HCT116 (cell line): Measurements from ENCODE around the gene FCER1A. TPM values are rescaled to one million over a fixed set of nuclear protein-coding genes. Genes with fewer than 3 reads are reported as not detected.

Experiments used
- ATAC-seq: fragments of 200-7000 bp; cut with Tn5 transposase; 2 replicates; pipeline ENCODE4 v1.9.1; 2020; ENCODE audit warnings: mild to moderate bottlenecking, moderate library complexity
- BruUV-seq: library from RNA; stranded (reverse); fragments of 400-500 nt; replicated peaks from 2 replicates; lab custom pipeline; 2021; lab: Mats Ljungman, UMichigan
- CTCF ChIA-PET: fragments of 300-600 bp; sonication (Branson Sonifier 250); formaldehyde crosslinking; loops from one replicate; lab custom pipeline; 2021; ENCODE audit warnings: antibody characterized with exemption; lab: Charles Lee
- POLR2A ChIA-PET: fragments of 300-600, 350-600 bp; sonication (Branson Sonifier 250); formaldehyde crosslinking; loops from one replicate; lab custom pipeline; 2021; ENCODE audit warnings: antibody characterized with exemption; lab: Charles Lee
- RAD21 ChIA-PET, 2 experiments: fragments of 300-600 bp; sonication (Branson Sonifier 250); formaldehyde crosslinking; loops; one replicate each; lab custom pipeline; 2023; ENCODE audit warnings: low total read pairs in 2 of 2; ENCODE audit not compliant: uncharacterized antibody in 2 of 2, unreplicated experiment in 2 of 2, low non-redundant PET in 1 of 2; lab: Charles Lee
- DNase-seq: peaks from one replicate; pipeline ENCODE4 v3.0.0-alpha.2; 2010; ENCODE audit warnings: low read depth, low spot score
- H2AFZ ChIP-seq: fragments of 200-600 bp; shearing (Covaris generic), sonication (generic); 2 replicates; pipeline ENCODE4 v1.6.1; 2017; ENCODE audit warnings: low read depth, mixed run types, mixed read lengths, antibody characterized with exemption, low read length; ENCODE audit not compliant: poor library complexity, severe bottlenecking
- H3K27ac ChIP-seq: 2 replicates; pipeline ENCODE4 v1.5.1; 2012; ENCODE audit warnings: low read depth, low read length
- H3K27me3 ChIP-seq: fragments of 200-600 bp; sonication (generic); 2 replicates; pipeline ENCODE4 v1.6.1; 2016; ENCODE audit warnings: mixed run types, low read length, mixed read lengths; ENCODE audit not compliant: insufficient read depth
- H3K36me3 ChIP-seq, 2 experiments: fragments of 200-500 bp in 1 of 2; fragments of 200-600 bp in 1 of 2; sonication (Bioruptor generic) in 1 of 2; sonication (generic) in 1 of 2; 2 replicates each; pipeline versions ENCODE4 v1.5.1 to v1.6.1; 2014 to 2016; ENCODE audit warnings: low read length in 2 of 2, inconsistent platforms in 1 of 2, mixed read lengths in 1 of 2, mixed run types in 1 of 2; ENCODE audit not compliant: insufficient read depth in 2 of 2, control insufficient read depth in 1 of 2
- H3K4me1 ChIP-seq, 2 experiments: fragments of 200-600 bp in 1 of 2; sonication (generic) in 1 of 2; 2 replicates each; pipeline versions ENCODE4 v1.5.1 to v1.6.1; 2012 to 2017; ENCODE audit warnings: low read length in 2 of 2, inconsistent platforms in 1 of 2, mild to moderate bottlenecking in 1 of 2, mixed read lengths in 1 of 2, mixed run types in 1 of 2, moderate library complexity in 1 of 2; ENCODE audit not compliant: insufficient read depth in 2 of 2, control insufficient read depth in 1 of 2
- H3K4me2 ChIP-seq: fragments of 200-600 bp; sonication (generic); 2 replicates; pipeline ENCODE4 v1.6.1; 2017; ENCODE audit warnings: mixed run types, low read length, mixed read lengths
- H3K4me3 ChIP-seq, 2 experiments: fragments of 200-600 bp in 1 of 2; sonication (generic) in 1 of 2; replicated peaks in 1 of 2; 2 replicates each; pipeline ENCODE4 v1.5.1; 2011 to 2016; ENCODE audit warnings: low read length in 2 of 2, control low read depth in 1 of 2, low read depth in 1 of 2, mild to moderate bottlenecking in 1 of 2, mixed read lengths in 1 of 2, mixed run types in 1 of 2
- H3K79me2 ChIP-seq: fragments of 200-600 bp; sonication (generic); 2 replicates; pipeline ENCODE4 v1.6.1; 2017; ENCODE audit warnings: mild to moderate bottlenecking, mixed run types, low read length, moderate library complexity, mixed read lengths; ENCODE audit not compliant: insufficient read depth
- H3K9ac ChIP-seq: fragments of 200-600 bp; sonication (generic); 2 replicates; pipeline ENCODE4 v1.6.1; 2016; ENCODE audit warnings: low read length, mixed read lengths
- H3K9me2 ChIP-seq: fragments of 200-600 bp; sonication (generic), shearing (Covaris generic); 2 replicates; pipeline ENCODE4 v1.6.1; 2017; ENCODE audit warnings: mixed run types, mild to moderate bottlenecking, moderate library complexity; ENCODE audit not compliant: insufficient read depth
- H3K9me3 ChIP-seq, 2 experiments: fragments of 200-500 bp in 1 of 2; fragments of 200-600 bp in 1 of 2; sonication (Bioruptor generic) in 1 of 2; sonication (generic) in 1 of 2; 2 replicates each; pipeline ENCODE4 v1.6.1; 2014 to 2017; ENCODE audit warnings: low read length in 2 of 2, mixed read lengths in 2 of 2, inconsistent platforms in 1 of 2, low read depth in 1 of 2, mild to moderate bottlenecking in 1 of 2, mixed run types in 1 of 2, moderate library complexity in 1 of 2; ENCODE audit not compliant: control insufficient read depth in 1 of 2, insufficient read depth in 1 of 2
- H4K20me1 ChIP-seq: fragments of 200-600 bp; sonication (generic), shearing (Covaris generic); 2 replicates; pipeline ENCODE4 v1.6.1; 2017; ENCODE audit warnings: mixed run types, mild to moderate bottlenecking, moderate library complexity; ENCODE audit not compliant: insufficient read depth
- EGR1 ChIP-seq: IDR thresholded peaks from 2 replicates; pipeline ENCODE4 v1.6.1; 2012; ENCODE audit warnings: low read depth
- FOSL1 ChIP-seq: IDR thresholded peaks from 2 replicates; pipeline ENCODE4 v1.6.1; 2012; ENCODE audit warnings: low read depth
- SRF ChIP-seq: IDR thresholded peaks from 2 replicates; pipeline ENCODE4 v1.6.1; 2012; ENCODE audit warnings: low read depth
- intact Hi-C: fragments of 100-400 bp; cut with micrococcal nuclease; formaldehyde crosslinking; loops from 2 replicates; pipeline ENCODE4 v1.10.0; 2022
- total RNA-seq: library from RNA; stranded (reverse); gene quantifications from one replicate; pipeline ENCODE4 v1.2.1, GENCODE V29; 2021; ENCODE audit not compliant: unreplicated experiment
- TF ChIP-seq, protein P1 (sequence below): IDR thresholded peaks from 2 replicates; pipeline ENCODE4 v1.6.1; 2012
- TF ChIP-seq, protein P2 (sequence below), 3 experiments: fragments of 200-600 bp in 1 of 3; sonication (generic) in 1 of 3; IDR thresholded peaks in 2 of 3; conservative IDR thresholded peaks in 1 of 3; 2 replicates each; pipeline ENCODE4 v1.5.1; 2012 to 2017; ENCODE audit warnings: low read depth in 2 of 3, low read length in 2 of 3, antibody characterized with exemption in 1 of 3, borderline replicate concordance in 1 of 3, control low read depth in 1 of 3, mild to moderate bottlenecking in 1 of 3, mixed read lengths in 1 of 3, mixed run types in 1 of 3, moderate library complexity in 1 of 3; ENCODE audit not compliant: insufficient read depth in 1 of 3
- TF ChIP-seq, protein P3 (sequence below): IDR thresholded peaks from 2 replicates; pipeline ENCODE4 v1.6.1; 2011; ENCODE audit warnings: mild to moderate bottlenecking, low read length, moderate library complexity; ENCODE audit not compliant: insufficient replicate concordance; ENCODE audit errors: extremely low read depth

Gene FCER1A
- total RNA-seq, 1 experiment from 2014 or later, result not detected

- no peaks in the 10 kb centered on the region for H3K36me3 ChIP-seq
- H3K27ac ChIP-seq, result no peak overlapping the region
- H3K27me3 ChIP-seq, result peaks cover 28% of the 10 kb centered on the region
- ChIA-PET POLR2A (no interaction called here), RAD21 (no interaction called here), CTCF (no interaction called here)
- no peak overlapping the region for H3K4me3 ChIP-seq
- no peaks in the 10 kb centered on the region for H4K20me1 ChIP-seq
- H3K9me2 ChIP-seq, result no peaks in the 10 kb centered on the region
- BruUV-seq, result no TSS peak
- DNase-seq, result no peak
- no peaks in the 10 kb centered on the region for H3K4me1 ChIP-seq
- intact Hi-C loops, result no loop called here
- H3K9ac ChIP-seq, result no peak overlapping the region
- TF ChIP-seq, protein P1, sequence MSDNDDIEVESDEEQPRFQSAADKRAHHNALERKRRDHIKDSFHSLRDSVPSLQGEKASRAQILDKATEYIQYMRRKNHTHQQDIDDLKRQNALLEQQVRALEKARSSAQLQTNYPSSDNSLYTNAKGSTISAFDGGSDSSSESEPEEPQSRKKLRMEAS, result no peak
- TF ChIP-seq, protein P2, sequence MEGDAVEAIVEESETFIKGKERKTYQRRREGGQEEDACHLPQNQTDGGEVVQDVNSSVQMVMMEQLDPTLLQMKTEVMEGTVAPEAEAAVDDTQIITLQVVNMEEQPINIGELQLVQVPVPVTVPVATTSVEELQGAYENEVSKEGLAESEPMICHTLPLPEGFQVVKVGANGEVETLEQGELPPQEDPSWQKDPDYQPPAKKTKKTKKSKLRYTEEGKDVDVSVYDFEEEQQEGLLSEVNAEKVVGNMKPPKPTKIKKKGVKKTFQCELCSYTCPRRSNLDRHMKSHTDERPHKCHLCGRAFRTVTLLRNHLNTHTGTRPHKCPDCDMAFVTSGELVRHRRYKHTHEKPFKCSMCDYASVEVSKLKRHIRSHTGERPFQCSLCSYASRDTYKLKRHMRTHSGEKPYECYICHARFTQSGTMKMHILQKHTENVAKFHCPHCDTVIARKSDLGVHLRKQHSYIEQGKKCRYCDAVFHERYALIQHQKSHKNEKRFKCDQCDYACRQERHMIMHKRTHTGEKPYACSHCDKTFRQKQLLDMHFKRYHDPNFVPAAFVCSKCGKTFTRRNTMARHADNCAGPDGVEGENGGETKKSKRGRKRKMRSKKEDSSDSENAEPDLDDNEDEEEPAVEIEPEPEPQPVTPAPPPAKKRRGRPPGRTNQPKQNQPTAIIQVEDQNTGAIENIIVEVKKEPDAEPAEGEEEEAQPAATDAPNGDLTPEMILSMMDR (IDR thresholded peaks at IDR 0.05 in 2 of 3, conservative IDR thresholded peaks at IDR 0.05 in 1 of 3; ENCODE audit: borderline replicate concordance in 1 of 3, insufficient read depth in 1 of 3, low read depth in 2 of 3, low read length in 2 of 3), result no peak
- no peak for TF ChIP-seq EGR1
- TF ChIP-seq SRF, result no peak
- TF ChIP-seq FOSL1, result no peak
- TF ChIP-seq, protein P3, sequence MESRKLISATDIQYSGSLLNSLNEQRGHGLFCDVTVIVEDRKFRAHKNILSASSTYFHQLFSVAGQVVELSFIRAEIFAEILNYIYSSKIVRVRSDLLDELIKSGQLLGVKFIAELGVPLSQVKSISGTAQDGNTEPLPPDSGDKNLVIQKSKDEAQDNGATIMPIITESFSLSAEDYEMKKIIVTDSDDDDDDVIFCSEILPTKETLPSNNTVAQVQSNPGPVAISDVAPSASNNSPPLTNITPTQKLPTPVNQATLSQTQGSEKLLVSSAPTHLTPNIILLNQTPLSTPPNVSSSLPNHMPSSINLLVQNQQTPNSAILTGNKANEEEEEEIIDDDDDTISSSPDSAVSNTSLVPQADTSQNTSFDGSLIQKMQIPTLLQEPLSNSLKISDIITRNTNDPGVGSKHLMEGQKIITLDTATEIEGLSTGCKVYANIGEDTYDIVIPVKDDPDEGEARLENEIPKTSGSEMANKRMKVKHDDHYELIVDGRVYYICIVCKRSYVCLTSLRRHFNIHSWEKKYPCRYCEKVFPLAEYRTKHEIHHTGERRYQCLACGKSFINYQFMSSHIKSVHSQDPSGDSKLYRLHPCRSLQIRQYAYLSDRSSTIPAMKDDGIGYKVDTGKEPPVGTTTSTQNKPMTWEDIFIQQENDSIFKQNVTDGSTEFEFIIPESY, result no peak
- TF ChIP-seq, all 23 proteins: peak for 0
- ATAC-seq, result no peak
- Histone ChIP-seq H3K4me2 (no peak overlapping the region), H3K9me3 (no peaks in the 10 kb centered on the region), H2AFZ (no peak overlapping the region), H3K79me2 (no peaks in the 10 kb centered on the region)
These were observed 5.3 kb upstream of the FCER1A start for GRCh38 chr1:159296706-159297375.
